GM19043 (cell line): ENCODE data around the gene ACVR1B.

ENCODE experiments used
- ATAC-seq: cut with Tn5 transposase; IDR thresholded peaks from one replicate; pipeline ENCODE4 v1.9.1; 2021; ENCODE audit warnings: low read depth; ENCODE audit not compliant: unreplicated experiment

ACVR1B gene

DNA sequence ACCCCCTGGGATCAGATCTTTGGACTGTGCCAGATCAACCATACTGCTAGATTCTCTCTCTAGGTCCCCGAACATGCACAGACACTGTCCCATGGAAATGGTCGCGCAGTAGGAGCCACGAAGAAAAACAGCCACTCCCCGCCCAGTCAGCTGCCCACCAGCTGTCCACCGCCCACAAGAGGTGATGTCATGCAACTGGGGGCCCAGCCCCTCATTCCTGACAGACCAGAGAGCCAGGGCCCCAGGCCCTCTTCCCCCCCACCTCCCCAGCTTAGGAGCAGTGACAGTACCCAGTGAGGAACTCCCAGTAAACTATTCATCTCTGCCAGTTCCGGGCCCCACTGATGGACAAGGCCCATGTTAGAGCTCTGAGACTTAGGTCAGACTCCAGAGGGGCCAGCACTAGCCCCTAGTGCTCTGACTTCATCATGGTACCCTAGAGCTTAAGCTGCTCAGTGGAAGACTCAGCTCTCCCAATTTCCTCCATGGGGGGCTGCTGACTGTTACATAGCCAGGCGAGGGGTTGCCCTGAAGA, 51.6 kb downstream of the ACVR1B start:
- ATAC-seq: no peak

DNA sequence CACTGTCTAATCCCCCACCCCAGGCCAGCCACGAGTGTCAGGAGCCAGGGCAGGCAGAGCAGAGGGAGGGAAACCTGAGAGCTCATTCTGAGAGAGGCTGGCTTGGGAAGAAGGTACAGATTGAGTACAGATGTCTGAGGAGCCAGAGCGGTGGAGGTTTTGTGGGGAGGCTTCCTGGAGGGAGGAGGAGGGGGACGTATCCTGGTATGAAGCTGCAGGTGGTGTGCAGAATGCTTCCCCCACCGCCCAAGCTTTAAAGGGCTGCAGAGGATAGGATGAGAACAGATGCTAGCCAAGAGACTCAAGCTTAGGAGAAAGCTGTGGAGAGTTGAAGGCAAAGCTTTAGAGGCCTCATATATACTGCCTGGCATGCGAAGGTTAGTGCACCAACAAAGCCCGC, 52.1 kb downstream of the ACVR1B start:
- no peak for ATAC-seq

DNA sequence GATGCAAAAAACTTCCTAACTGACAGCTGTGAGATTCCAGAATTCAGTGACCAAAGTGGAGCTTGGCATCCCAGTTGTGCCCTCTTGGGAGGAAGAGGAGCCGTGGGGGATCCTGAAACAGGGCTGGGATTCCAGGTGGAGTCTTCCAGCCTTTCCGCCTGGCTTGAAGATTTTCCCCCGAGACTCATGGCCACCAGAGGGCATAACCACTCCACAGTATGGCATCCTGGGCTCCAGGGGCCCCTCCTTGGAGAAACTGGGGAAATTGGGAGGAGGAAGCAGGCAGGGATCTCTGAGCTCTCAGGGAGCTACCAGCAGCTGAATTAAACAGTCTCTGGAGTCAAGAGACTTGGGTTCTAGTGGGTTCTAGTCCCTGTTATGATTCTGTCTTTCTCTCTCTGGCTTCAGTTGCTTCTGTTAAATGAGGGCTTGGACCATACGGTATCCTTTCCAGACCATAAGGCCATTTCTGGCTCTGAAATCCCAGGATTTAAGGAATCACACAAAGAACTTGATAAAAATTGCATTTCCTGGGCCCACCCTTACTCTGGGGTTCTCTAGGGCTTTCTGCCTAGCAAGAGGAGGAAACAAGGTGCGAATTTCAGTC, 52.6 kb downstream of the ACVR1B start:
- no peak for ATAC-seq

DNA sequence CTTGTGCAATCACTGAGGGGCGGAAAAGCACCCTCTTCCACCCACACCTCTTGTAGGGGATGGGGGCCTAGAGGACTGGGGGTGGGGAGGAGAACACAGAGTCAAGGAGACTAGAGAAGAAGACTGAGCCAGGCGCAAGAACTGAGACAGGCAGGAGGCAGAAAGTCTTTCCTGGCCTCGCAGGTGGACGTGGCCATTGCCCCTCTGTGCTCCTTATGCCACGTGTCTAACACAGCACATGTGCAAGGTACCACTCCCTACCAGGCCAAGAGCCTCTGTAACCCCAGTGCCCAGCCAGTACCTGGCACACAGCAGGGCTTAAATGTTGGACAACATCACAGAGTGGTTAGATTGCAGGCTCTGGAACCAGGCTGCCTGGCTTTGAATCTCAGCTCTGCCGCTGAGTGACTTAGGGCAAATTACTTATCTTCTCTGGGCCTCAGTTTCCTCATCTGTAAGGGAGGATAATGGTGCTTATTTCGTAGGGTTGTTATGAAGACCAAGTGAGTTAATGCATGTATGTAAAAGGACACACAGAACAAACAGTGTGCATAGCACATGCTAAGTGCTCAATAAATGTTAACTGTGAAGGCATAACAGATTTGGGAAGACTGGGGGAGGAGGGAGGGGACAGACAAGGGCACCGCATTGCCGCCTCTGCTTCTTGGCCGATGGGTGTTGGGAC, 53.9 kb downstream of the ACVR1B start:
- no peak for ATAC-seq

DNA sequence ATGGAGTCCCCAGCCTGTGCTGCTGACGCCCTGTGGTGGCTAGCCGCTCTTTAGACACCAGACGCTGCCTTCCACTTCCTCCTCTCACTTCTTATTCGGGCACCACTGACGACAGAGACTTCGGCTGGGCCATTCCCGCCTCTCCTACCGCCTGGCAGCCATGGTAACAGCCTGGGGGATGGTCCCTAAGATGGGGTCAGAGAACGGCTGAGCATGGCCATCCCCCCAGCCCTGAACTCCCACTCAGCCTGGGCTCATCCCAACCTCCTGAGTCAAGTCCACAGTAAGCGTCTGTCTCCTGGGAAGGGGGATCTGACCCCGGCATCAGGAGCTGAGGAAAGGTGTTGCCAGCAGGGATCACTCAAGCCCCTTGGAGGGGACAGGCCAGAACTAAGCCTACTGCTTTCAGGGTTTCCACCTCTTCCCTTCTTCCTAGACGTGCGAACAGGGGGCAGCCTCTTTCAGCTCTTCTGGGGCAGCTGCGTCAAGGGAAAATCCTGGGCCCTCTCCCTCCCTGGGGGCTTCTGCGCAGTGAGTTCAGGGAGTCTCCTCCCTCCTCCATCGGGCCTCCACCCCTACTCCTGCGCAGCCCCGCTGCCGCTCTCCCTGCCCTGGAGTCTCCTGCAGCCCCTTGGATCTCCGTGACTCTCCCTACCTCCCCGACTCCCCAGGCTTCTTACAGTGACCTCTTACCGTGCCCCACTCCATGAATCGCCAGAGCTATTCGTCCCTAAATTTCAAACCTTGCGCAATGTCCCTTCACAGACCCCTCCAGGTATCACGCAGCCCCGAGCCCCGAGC, 54.6 kb downstream of the ACVR1B start:
- ATAC-seq: peak; percentile 82

DNA sequence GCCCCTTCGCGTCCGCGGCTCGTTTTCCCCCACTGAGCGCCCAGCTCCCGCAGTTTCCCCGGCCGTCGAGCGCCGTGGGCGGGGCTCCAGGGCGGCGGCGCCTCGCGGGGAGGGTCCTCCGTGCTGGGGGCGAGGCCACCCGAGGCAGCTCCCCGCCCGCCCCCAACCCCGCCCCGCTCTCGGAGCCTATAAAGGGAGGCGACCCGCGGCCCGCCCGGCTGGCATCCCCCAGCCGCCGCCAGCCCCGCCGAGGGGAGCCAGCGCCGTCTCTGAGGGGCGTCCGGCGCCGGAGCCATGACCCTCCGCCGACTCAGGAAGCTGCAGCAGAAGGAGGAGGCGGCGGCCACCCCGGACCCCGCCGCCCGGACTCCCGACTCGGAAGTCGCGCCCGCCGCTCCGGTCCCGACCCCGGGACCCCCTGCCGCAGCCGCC, 55.2 kb downstream of the ACVR1B start, which contains the start of gene TAMALIN:
TAMALIN (plus strand) TSS at position 221 of the 432 bp plus-strand sequence; CDS start at position 295, 74 bp downstream.
- ATAC-seq: no peak

DNA sequence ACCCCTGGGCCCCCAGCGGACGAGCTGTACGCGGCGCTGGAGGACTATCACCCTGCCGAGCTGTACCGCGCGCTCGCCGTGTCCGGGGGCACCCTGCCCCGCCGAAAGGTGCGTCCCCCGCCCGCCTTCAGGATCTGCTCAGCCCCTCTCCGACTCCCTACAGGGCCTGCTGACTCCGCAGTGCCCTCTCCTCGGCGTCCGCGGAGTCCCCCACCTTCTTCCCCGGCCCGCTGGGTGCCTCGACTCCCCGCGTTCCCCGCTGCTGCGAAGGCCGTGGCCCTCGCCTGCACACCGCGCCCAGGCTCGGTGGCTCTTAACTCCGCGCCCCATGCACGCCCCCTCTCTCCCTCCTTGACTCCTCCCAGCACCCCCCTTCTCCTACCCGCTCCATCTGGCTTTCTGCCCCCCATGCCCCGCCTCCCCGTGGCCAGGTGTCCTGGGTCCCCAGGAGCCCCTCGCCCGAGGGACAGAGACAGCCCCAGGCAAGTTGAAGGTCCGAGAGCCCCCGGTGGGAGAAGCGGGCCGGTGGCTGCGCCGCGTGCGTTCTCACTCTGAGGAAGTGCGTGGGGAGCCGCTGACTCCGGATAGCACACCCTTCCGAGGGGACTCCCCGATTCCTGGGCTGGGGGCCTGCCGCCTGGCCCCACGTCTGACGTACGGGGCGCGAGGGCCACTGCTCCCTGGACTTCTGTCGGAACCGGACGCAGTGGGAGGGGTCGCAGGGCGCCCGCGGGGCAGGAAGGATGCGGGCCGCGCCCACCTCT, 55.8 kb downstream of the ACVR1B start:
- no peak for ATAC-seq

DNA sequence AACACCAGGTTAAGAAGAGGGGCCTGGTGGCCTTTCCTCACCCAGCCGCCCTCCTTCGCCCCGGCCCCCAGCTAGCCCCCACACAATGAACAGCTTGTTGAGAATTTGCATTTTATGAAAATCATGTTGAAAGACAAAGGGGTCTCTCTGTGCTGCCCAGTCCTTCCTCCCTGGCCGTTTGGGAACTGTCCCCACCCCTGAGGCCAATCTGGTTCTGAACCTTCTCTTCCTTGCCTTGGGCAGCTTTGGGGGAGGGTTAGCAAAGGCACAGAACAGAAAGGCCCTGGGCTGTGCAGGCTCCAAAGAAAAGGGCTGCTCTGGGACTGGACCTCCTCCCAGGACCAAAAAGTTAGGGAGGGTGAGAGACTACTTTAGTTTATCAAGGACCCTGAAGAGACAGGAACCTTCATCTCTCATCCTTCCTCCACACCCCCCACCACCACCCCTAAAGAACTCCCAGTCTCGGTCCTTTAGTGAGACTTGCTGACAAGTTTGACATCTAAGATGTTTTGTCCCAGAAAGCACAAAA, 56.5 kb downstream of the ACVR1B start:
- ATAC-seq: no peak

DNA sequence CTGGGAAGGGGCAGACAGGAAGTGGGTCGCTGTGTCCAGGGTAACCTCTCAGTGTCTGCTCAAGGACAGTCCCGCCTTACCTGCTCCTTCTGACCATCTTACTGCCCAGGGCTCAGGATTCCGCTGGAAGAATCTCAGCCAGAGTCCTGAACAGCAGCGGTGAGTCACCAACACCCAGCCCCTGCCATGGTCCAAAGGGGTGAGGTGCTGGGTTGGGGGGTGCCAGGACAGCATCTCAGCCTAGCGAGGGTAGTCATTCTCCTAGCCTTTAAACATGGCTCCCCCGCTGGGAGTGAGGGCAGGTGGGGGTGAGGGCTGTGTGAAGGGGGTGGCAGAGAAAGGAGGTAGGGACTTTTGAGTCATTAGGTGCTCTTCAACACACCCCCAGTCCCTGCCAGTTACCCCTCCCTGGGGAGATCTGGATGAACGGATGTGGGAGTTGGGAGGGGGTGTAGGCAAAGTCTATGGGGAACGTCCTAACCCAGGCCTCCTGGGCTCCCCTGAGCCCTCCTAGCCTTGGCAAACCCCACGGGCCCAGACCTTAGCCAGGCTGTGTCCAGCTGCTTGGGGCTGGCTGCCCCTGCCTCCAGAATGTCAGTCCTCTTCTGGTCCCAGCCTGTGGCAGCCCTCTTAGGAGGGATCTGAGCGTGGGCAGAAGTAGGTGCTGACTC, 57.7 kb downstream of the ACVR1B start:
- ATAC-seq: no peak

DNA sequence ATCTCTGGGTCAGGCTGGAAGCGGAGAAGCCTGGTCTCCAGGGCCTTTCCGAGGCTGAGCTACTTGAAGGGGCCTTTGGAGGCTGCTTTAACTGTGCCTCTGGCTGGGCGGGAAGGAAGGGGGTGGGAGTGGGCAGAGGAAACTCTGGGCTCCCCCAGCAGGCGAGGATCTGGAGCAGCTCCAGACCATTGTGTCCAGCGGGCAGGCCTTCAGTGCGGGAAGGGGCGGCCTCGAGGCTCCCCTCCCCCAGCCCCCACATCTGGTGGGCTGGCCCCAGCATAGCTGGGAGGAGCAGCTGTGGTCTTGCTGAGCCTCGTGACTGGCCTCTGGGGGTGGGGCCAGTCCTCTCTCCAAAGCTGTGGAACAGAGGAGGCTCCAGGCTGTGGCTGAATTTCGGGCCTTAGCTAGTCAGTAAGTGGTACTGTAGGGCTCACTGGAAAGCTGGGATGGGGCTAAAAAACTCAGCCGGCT, 58.7 kb downstream of the ACVR1B start:
- ATAC-seq: no peak

DNA sequence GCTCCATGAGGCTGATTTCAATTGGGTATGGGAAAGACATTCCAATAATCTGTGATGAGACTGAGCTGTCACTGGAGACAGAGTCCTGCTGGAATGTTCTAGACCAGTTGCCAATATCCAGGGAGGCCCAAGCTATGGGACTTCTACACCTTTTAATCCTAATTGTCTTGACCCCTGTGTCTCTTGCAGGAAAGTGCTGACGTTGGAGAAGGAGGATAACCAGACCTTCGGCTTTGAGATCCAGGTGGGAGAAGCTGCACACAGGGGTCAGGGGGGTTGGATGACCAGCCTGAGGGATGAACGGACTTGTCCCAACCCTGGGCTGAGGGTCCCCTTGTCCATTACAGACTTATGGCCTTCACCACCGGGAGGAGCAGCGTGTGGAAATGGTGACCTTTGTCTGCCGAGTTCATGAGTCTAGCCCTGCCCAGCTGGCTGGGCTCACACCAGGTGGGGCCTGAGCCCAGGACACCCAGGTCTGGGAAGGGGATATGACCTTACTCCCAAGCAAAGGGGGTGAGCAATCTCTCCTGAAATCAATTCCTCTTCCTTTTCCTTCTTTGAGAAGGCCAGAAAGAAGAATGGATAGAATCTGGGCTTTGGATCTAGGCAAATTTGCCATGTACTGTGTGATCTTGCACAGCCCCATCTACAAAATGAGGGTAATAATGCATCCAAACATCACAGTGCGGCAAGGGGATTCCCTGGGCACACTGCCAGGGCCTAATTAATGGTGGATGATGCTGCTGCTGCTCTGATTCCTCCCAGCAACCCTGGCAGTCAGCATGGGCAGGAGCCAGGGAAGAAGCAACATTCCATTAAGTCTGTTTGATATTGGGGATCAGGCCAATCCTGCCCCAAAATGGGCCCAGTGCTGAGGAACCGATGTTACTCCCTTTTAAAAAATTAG, 59.4 kb downstream of the ACVR1B start:
- ATAC-seq: no peak

DNA sequence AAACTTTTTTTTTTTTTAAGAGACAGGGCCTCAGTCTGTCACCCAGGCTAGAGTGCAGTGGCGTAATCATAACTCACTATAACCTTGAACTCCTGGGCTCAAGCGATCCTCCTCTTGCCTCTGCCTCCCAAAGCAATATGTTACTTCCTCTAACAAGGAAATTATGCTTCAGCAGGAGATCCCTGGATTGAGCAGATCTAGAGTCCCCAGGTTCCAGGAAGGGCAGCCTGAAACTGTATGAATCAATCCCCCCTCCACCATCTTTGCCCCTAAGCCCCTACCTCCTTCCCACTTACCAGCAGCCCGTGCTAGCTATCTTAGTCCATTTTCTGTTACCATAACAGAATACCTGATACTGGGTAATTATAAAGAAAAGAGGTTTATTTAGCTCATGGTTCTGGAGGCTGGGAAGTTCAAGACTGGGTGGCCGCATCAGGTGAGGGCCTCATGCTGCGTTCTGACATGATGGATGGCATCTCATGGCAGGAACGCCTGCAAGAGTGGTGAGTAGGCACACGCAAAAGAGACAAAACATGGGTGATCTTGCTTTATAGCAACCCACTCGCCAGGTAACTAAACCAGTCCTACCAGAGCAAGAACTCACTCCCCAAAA, 60.2 kb downstream of the ACVR1B start:
- ATAC-seq: no peak

DNA sequence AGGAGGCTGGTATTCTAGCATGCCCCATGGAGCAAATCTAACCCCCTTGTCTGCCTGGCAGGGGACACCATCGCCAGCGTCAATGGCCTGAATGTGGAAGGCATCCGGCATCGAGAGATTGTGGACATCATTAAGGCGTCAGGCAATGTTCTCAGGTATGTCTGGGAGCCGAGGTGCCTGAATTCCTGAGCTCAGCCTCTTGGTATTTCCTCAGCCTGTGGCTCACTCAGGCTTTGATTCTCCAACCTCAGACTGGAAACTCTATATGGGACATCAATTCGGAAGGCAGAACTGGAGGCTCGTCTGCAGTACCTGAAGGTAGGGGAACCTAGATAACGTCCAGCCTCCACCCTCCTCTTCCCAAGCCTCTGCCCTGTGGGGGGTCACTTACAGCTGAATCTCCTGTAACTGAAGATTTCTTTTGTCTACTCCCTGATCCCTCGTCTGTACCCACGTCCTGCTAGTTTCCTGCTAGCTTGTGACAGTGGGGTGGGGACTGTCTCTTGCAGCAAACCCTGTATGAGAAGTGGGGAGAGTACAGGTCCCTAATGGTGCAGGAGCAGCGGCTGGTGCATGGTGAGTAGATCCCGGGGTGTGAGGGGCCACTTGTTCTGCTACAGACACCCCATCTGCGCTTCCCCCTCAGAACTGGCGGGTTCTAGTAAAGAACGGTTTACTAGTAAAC, 62.3 kb downstream of the ACVR1B start:
- ATAC-seq: no peak

DNA sequence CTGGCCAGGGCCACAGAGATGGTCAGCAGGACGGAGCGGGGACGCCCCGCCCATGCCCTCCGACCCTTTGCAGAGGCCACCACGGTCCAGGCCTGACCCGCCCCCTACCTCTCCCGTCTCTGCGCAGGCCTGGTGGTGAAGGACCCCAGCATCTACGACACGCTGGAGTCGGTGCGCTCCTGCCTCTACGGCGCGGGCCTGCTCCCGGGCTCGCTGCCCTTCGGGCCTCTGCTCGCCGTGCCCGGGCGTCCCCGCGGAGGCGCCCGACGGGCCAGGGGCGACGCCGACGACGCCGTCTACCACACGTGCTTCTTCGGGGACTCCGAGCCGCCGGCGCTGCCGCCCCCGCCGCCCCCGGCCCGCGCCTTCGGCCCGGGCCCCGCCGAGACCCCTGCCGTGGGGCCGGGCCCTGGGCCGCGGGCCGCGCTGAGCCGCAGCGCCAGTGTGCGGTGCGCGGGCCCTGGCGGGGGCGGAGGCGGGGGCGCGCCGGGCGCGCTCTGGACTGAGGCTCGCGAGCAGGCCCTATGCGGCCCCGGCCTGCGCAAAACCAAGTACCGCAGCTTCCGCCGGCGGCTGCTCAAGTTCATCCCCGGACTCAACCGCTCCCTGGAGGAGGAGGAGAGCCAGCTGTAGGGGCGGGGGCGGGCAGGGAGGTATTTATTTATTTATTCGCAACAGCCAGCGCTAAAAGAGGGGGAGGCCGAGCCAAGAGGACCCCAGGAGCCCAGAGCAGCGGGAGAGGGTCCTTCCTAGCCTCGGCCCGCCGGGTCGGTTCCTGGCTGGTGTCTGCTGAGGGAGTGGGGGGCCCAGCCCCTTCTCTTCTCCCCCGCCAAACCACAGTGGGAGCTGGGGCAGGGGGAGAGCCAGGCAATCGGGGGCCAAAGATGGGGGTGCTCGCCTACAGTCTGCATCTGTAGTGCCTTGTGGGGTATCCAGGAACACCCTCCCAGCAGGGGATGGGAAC, 63.4 kb downstream of the ACVR1B start:
- ATAC-seq: no peak

DNA sequence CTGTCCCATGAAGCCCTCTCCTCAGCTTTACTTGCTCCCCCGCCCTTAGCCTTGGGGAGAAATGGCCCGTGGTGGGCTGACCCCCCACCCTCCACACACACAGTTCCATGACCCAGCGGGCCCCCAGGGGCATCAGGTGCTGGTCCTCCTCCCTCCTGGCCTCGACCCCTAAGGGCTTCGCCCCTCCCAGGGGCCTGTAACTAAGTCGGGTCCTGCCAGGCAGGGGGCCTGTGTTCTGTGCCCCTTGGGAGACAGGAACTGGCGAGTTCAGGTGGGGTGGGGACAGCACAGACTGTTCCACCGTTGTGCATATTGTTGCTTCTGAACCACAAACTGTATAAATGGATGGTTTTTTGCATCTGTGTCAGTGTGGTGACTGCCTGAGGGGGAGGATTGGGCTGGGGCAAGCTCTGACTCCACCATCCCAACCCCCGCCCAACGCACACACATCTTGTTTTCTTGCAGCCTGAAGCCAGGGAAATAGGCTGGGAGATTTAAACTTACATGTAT, 64.1 kb downstream of the ACVR1B start:
- no peak for ATAC-seq

DNA sequence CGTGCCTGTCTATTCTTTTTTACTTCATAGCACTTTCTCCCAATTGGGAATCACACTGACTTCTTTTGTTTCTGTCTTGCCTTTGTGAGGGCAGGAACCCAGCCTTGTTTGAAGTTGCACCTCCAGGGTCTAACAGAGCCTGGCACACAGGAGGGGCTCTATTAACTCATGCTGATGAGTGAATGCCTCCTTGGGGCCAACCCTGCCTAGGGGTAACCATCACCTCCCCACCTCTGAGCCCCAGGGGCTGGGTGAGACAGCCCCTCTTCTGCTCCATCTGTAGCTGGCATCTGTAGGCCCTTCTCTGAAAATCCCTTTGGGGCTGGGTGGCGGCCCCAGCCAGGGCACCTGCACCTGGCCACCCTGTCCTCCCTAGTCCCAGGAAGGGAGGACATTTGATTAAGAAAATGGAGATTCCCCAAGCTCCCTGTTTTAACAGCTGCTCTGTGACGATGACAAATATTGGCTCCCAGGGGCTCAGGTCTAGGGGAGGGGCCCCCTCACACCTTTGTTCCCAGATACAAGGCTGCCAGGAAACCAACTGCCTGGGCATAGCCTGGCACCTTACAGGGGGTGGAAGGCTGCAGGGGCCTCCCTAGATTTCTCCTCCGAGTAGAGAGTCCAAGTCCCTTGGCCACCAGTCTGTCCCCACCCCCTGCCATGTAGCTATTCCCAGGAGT, 67.1 kb downstream of the ACVR1B start:
- no peak for ATAC-seq
